HG03575 (cell line): ENCODE measurements around the gene ZNF536.

ENCODE experiments used
- ATAC-seq: cut with Tn5 transposase; IDR thresholded peaks from one replicate; pipeline ENCODE4 v1.9.1; 2021; ENCODE audit not compliant: unreplicated experiment, insufficient number of reproducible peaks, low FRiP score; ENCODE audit errors: extremely low read depth

Gene ZNF536

GRCh38 chr19:30602661-30603350, 230.6 kb downstream of the ZNF536 start:
- ATAC-seq: no peak

GRCh38 chr19:30604657-30605056, 232.5 kb downstream of the ZNF536 start:
- ATAC-seq: no peak

GRCh38 chr19:30605333-30605732, 233.1 kb downstream of the ZNF536 start:
- ATAC-seq: no peak

- ATAC-seq: no peak
Measured at GRCh38 chr19:30606114-30607050, 234.2 kb downstream of the ZNF536 start.
